ENCODE results near the gene LAMA3.

Gene LAMA3

DNA sequence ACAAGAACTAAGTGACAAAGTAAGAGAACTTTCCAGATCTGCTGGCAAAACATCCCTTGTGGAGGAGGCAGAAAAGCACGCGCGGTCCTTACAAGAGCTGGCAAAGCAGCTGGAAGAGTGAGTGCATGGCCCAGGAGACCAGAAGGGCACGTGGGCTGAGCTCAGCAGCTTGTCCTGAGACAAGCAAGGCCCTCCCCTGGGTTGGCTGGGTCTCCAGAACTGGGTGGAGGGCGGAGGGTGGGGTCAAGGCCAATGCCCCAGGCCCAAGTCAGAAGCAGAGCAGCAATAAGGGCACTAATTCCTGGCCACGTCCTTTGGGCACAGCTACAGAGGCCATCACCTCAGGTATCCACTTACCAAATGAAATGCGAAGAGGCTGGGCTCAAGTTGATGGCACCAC lies 214.7 kb downstream of the LAMA3 start:
- DNase-seq (ENCODE audit: extremely low read depth, low read depth): no peak
- TF ChIP-seq, protein P1, sequence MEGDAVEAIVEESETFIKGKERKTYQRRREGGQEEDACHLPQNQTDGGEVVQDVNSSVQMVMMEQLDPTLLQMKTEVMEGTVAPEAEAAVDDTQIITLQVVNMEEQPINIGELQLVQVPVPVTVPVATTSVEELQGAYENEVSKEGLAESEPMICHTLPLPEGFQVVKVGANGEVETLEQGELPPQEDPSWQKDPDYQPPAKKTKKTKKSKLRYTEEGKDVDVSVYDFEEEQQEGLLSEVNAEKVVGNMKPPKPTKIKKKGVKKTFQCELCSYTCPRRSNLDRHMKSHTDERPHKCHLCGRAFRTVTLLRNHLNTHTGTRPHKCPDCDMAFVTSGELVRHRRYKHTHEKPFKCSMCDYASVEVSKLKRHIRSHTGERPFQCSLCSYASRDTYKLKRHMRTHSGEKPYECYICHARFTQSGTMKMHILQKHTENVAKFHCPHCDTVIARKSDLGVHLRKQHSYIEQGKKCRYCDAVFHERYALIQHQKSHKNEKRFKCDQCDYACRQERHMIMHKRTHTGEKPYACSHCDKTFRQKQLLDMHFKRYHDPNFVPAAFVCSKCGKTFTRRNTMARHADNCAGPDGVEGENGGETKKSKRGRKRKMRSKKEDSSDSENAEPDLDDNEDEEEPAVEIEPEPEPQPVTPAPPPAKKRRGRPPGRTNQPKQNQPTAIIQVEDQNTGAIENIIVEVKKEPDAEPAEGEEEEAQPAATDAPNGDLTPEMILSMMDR (IDR thresholded peaks at IDR 0.05; ENCODE audit: low read depth, low read length): no peak

DNA sequence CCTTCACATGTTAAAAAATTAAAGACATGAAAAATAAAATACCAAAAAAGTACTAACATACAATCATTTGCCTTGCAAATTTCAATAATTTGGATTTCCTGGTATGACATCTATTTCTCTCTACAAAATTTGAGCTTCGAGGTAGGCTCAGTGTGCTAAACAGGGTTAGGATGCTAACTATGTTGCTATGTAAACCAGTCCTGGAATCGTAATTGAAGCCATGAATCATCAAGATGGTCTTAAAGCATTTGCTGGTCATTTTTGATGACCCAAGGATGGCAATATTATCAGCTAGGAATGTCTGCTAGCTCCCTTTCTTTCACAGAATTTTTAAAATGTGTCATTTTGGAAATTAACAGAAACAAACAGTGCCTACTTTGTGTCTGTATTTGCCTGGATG lies 217.4 kb downstream of the LAMA3 start:
- no peak for DNase-seq (ENCODE audit: extremely low read depth, low read depth)
- TF ChIP-seq, protein P1 (IDR thresholded peaks at IDR 0.05; ENCODE audit: low read depth, low read length): no peak

DNA sequence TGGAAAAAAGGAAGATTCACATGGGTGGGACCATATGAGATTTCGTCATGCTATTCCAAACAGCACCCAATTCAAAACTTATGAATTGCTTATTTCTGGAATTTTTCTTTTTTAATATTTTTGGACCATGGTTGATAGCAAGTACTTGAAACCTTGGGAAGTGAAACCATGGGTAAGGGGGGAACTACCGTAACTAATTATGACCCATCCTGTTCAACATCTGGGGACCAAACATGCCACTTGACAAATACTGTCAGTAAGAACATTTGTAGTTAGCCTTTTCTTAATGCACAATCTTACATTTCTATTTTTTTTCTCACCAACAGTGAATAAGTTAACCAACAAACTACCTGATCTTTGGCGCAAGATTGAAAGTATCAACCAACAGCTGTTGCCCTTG lies 219.6 kb downstream of the LAMA3 start:
- TF ChIP-seq, protein P1 (IDR thresholded peaks at IDR 0.05; ENCODE audit: low read depth, low read length): no peak
- no peak for DNase-seq (ENCODE audit: extremely low read depth, low read depth)

DNA sequence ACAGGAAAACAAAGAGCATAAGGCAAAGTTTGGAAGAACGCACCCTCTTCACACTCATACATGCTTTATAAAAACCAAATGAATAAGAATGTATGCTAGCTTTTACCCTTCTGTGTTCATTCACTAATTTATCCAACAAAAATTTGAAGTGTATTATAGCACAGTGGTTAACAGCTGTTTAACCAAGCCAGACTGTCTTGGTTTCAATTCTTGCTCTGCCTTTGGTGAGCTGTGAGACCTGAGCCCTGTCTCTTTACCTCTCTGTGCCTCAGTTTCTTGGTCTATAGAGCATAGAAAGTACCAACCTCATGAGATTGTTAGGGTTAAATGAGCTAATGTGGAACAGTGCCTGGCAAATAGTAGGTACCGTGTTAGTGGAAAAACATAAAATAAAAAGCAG lies 220.8 kb downstream of the LAMA3 start:
- DNase-seq (ENCODE audit: extremely low read depth, low read depth): no peak
- TF ChIP-seq, protein P1 (IDR thresholded peaks at IDR 0.05; ENCODE audit: low read depth, low read length): no peak

- no peak for DNase-seq (ENCODE audit: extremely low read depth, low read depth)
- TF ChIP-seq, protein P1 (IDR thresholded peaks at IDR 0.05; ENCODE audit: low read depth, low read length): no peak
Measured at GRCh38 chr18:23912356-23912755, 223.1 kb downstream of the LAMA3 start.

- peak; percentile 37 for DNase-seq (ENCODE audit: extremely low read depth, low read depth)
- TF ChIP-seq, protein P1 (IDR thresholded peaks at IDR 0.05; ENCODE audit: low read depth, low read length): no peak
Measured at GRCh38 chr18:23916338-23916737, 227.1 kb downstream of the LAMA3 start.

- TF ChIP-seq, protein P1 (IDR thresholded peaks at IDR 0.05; ENCODE audit: low read depth, low read length): peak; percentile 83
- no peak for DNase-seq (ENCODE audit: extremely low read depth, low read depth)
Measured at GRCh38 chr18:23918395-23919032, 229.3 kb downstream of the LAMA3 start.
